ENCODE data around the gene RB1.

DNA sequence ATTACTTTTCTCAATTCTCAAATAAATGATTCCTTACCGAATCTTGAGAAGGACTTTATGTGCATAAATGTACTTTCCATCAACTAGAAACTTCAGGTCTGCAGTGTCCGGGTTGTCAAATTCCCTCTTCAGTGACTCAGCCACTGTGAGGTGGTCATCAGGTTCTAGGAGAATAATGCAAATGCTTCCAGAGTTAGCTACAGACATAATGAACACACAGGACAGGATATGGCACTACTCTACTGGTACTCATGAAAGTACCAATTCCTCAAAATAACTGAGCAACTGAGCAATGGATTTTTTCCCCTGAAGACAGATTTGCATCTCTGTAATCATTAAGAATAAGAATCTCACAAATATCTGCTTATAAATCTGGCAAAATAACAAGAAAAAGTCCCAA, 198.2 kb downstream of the RB1 start:
- TF ChIP-seq, protein P1, sequence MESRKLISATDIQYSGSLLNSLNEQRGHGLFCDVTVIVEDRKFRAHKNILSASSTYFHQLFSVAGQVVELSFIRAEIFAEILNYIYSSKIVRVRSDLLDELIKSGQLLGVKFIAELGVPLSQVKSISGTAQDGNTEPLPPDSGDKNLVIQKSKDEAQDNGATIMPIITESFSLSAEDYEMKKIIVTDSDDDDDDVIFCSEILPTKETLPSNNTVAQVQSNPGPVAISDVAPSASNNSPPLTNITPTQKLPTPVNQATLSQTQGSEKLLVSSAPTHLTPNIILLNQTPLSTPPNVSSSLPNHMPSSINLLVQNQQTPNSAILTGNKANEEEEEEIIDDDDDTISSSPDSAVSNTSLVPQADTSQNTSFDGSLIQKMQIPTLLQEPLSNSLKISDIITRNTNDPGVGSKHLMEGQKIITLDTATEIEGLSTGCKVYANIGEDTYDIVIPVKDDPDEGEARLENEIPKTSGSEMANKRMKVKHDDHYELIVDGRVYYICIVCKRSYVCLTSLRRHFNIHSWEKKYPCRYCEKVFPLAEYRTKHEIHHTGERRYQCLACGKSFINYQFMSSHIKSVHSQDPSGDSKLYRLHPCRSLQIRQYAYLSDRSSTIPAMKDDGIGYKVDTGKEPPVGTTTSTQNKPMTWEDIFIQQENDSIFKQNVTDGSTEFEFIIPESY (IDR thresholded peaks at IDR 0.05; ENCODE audit: extremely low read depth, insufficient replicate concordance, low read length), result no peak
- TF ChIP-seq SIN3A (IDR thresholded peaks at IDR 0.05; ENCODE audit: low read depth), result no peak
- TF ChIP-seq, protein P2, sequence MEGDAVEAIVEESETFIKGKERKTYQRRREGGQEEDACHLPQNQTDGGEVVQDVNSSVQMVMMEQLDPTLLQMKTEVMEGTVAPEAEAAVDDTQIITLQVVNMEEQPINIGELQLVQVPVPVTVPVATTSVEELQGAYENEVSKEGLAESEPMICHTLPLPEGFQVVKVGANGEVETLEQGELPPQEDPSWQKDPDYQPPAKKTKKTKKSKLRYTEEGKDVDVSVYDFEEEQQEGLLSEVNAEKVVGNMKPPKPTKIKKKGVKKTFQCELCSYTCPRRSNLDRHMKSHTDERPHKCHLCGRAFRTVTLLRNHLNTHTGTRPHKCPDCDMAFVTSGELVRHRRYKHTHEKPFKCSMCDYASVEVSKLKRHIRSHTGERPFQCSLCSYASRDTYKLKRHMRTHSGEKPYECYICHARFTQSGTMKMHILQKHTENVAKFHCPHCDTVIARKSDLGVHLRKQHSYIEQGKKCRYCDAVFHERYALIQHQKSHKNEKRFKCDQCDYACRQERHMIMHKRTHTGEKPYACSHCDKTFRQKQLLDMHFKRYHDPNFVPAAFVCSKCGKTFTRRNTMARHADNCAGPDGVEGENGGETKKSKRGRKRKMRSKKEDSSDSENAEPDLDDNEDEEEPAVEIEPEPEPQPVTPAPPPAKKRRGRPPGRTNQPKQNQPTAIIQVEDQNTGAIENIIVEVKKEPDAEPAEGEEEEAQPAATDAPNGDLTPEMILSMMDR (IDR thresholded peaks at IDR 0.05 in 2 of 3, conservative IDR thresholded peaks at IDR 0.05 in 1 of 3; ENCODE audit: borderline replicate concordance in 1 of 3, insufficient read depth in 1 of 3, low read depth in 2 of 3, low read length in 2 of 3), result no peak
- no peak for TF ChIP-seq RAD21 (IDR thresholded peaks at IDR 0.05; ENCODE audit: low read depth)
- no peak for TF ChIP-seq POLR2AphosphoS5 (IDR thresholded peaks at IDR 0.05; ENCODE audit: low read depth, low read length)
- TF ChIP-seq ZNF274 (IDR thresholded peaks at IDR 0.05; ENCODE audit: low read depth, low read length), result no peak
- no peak for TF ChIP-seq POLR2A (IDR thresholded peaks at IDR 0.05; ENCODE audit: borderline replicate concordance, extremely low read depth, insufficient read depth, insufficient read length)
- TF ChIP-seq, protein P3, sequence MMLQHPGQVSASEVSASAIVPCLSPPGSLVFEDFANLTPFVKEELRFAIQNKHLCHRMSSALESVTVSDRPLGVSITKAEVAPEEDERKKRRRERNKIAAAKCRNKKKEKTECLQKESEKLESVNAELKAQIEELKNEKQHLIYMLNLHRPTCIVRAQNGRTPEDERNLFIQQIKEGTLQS (IDR thresholded peaks at IDR 0.05), result no peak
